Prostate gland (tissue), 2 donors: ENCODE measurements around the gene PTPRM. TPM values are rescaled to one million over a fixed set of nuclear protein-coding genes. Genes with fewer than 3 reads are reported as not detected.

Experiments
- DNase-seq: peaks from one replicate; pipeline ENCODE4 v3.0.0-alpha.2; 2019; ENCODE audit warnings: low spot score
- H3K27ac ChIP-seq, 2 donors: fragments of 200-600 bp; sonication (generic); 2 replicates each; pipeline ENCODE4 v1.5.1; 2017 to 2019
- H3K27me3 ChIP-seq: fragments of 200-600 bp; sonication (generic); replicated peaks from 2 replicates; pipeline ENCODE4 v1.5.1; 2019; ENCODE audit not compliant: insufficient read depth
- H3K36me3 ChIP-seq, 2 donors: fragments of 200-600 bp; sonication (generic); 1 replicate in 1 of 2; 2 replicates in 1 of 2; pipeline versions ENCODE4 v1.5.1 to v1.8.1; 2017 to 2019
- H3K4me1 ChIP-seq: fragments of 200-600 bp; sonication (generic); replicated peaks from 2 replicates; pipeline ENCODE4 v1.5.1; 2019
- H3K4me3 ChIP-seq, 2 donors: fragments of 200-600 bp; sonication (generic); 2 replicates each; pipeline ENCODE4 v1.5.1; 2017 to 2019
- H3K9me3 ChIP-seq: fragments of 200-600 bp; sonication (generic); 2 replicates; pipeline ENCODE4 v1.5.1; 2017
- CTCF ChIP-seq, 4 experiments: fragments of 200-600 bp in 2 of 4; fragments of 450-650 bp in 2 of 4; sonication (generic) in 2 of 4; IDR thresholded peaks; 1 replicate in 3 of 4; 2 replicates in 1 of 4; pipeline ENCODE4 v1.5.1; 2016 to 2019; ENCODE audit warnings: antibody characterized with exemption in 4 of 4, mild to moderate bottlenecking in 2 of 4, moderate library complexity in 2 of 4
- POLR2A ChIP-seq: fragments of 450-650 bp; IDR thresholded peaks from one replicate; pipeline ENCODE4 v1.6.1; 2016; ENCODE audit warnings: antibody characterized with exemption, mild to moderate bottlenecking
- POLR2AphosphoS5 ChIP-seq: sonication (generic); formaldehyde crosslinking; IDR thresholded peaks from one replicate; pipeline ENCODE4 v1.6.1; 2017; ENCODE audit warnings: antibody characterized with exemption
- WGBS: methylation state at CpG from one replicate; pipeline ENCODE4 v1.1.5; 2018; 5-methylcytosine and 5-hydroxymethylcytosine counted together
- intact Hi-C: fragments of 100-400 bp; cut with DNase I; formaldehyde crosslinking; loops from one replicate; pipeline ENCODE4 v1.14.2; 2022
- total RNA-seq, 2 donors: library from RNA; depleted of rRNA; stranded (reverse); fragments of >200 nt; gene quantifications; one replicate each; pipeline ENCODE4 v1.1.0, GENCODE V29; 2016

The PTPRM gene
- total RNA-seq, 2 donors from 2014 or later = 32.9 to 92.6 TPM

GRCh38 chr18:7608781-7609201, 41.7 kb downstream of the PTPRM start:
- Histone ChIP-seq H3K4me1 (no peaks in the 10 kb centered on the region), H3K27ac (no peak overlapping the region), H3K4me3 (no peak overlapping the region), H3K36me3 (no peaks in the 10 kb centered on the region), H3K9me3 (no peaks in the 10 kb centered on the region), H3K27me3 (no peaks in the 10 kb centered on the region)
- no peak for TF ChIP-seq POLR2A
- no peak for TF ChIP-seq CTCF (IDR thresholded peaks at IDR 0.05)
- no peak for TF ChIP-seq POLR2AphosphoS5
- 62% methylated on average over 2 of the region's 2 CpGs for WGBS
- no peak for DNase-seq
- intact Hi-C loops = no loop called here

- H3K4me1 ChIP-seq = no peaks in the 10 kb centered on the region
- H3K27me3 ChIP-seq = no peaks in the 10 kb centered on the region
- no peak for DNase-seq
- no peak overlapping the region for H3K27ac ChIP-seq
- TF ChIP-seq POLR2A (no peak), POLR2AphosphoS5 (no peak), CTCF (IDR thresholded peaks at IDR 0.05) (no peak)
- WGBS = 100% methylated on average over 1 of the region's 1 CpG
- no peak overlapping the region for H3K4me3 ChIP-seq
- intact Hi-C loops = no loop called here
- no peaks in the 10 kb centered on the region for H3K9me3 ChIP-seq
- H3K36me3 ChIP-seq = no peaks in the 10 kb centered on the region
Measured at GRCh38 chr18:7609617-7610016, 42.5 kb downstream of the PTPRM start.

GRCh38 chr18:7614042-7614441, 46.9 kb downstream of the PTPRM start:
- Histone ChIP-seq H3K36me3 (no peaks in the 10 kb centered on the region), H3K27me3 (no peaks in the 10 kb centered on the region), H3K4me1 (no peaks in the 10 kb centered on the region), H3K27ac (no peak overlapping the region), H3K9me3 (no peaks in the 10 kb centered on the region), H3K4me3 (no peak overlapping the region)
- no peak for DNase-seq
- 88% methylated on average over 4 of the region's 4 CpGs for WGBS
- TF ChIP-seq POLR2A (no peak), POLR2AphosphoS5 (no peak), CTCF (IDR thresholded peaks at IDR 0.05) (no peak)
- intact Hi-C loops = no loop called here

- no peaks in the 10 kb centered on the region for H3K27me3 ChIP-seq
- intact Hi-C loops = no loop called here
- TF ChIP-seq POLR2AphosphoS5 (no peak), POLR2A (no peak), CTCF (IDR thresholded peaks at IDR 0.05) (no peak)
- H3K9me3 ChIP-seq = no peaks in the 10 kb centered on the region
- H3K27ac ChIP-seq = no peak overlapping the region
- H3K4me3 ChIP-seq = no peak overlapping the region
- H3K36me3 ChIP-seq = no peaks in the 10 kb centered on the region
- 98% methylated on average over 9 of the region's 9 CpGs for WGBS
- DNase-seq = no peak
- H3K4me1 ChIP-seq = no peaks in the 10 kb centered on the region
Measured at GRCh38 chr18:7615840-7616239, 48.7 kb downstream of the PTPRM start.

GRCh38 chr18:7616661-7617060, 49.5 kb downstream of the PTPRM start:
- no peak for DNase-seq
- 59% methylated on average over 4 of the region's 4 CpGs for WGBS

More at GRCh38 chr18:7616661-7617060, 49.5 kb downstream of the PTPRM start:
- no peaks in the 10 kb centered on the region for H3K9me3 ChIP-seq
- H3K4me1 ChIP-seq = no peaks in the 10 kb centered on the region
- no peaks in the 10 kb centered on the region for H3K27me3 ChIP-seq
- no peaks in the 10 kb centered on the region for H3K36me3 ChIP-seq
- no peak for TF ChIP-seq CTCF (IDR thresholded peaks at IDR 0.05)
- no peak for TF ChIP-seq POLR2AphosphoS5
- TF ChIP-seq POLR2A = no peak
- no peak overlapping the region for H3K27ac ChIP-seq
- H3K4me3 ChIP-seq = no peak overlapping the region
- intact Hi-C loops = no loop called here
